ENCODE data around the gene AGAP1. TPM values are rescaled to one million over a fixed set of nuclear protein-coding genes. Genes with fewer than 3 reads are reported as not detected.

The AGAP1 gene
- total RNA-seq, 1 donor, result 18.5 TPM

- Histone ChIP-seq H3K27ac (ENCODE audit: low read depth, low read length) (no peak overlapping the region), H3K9me3 (ENCODE audit: low read depth, low read length) (no peaks in the 10 kb centered on the region), H3K4me3 (ENCODE audit: insufficient read depth, low read length) (no peak overlapping the region), H2AFZ (ENCODE audit: low read length) (no peak overlapping the region), H3K4me1 (ENCODE audit: insufficient read depth, low read length) (peaks cover 16% of the 10 kb centered on the region), H3K36me3 (ENCODE audit: insufficient read depth, low read length) (no peaks in the 10 kb centered on the region), H3K27me3 (ENCODE audit: insufficient read depth, low read length) (no peaks in the 10 kb centered on the region), H4K20me1 (ENCODE audit: insufficient read depth, low read length) (peaks cover 49% of the 10 kb centered on the region), H3K4me2 (ENCODE audit: insufficient read depth, low read length) (no peak overlapping the region), H3K79me2 (ENCODE audit: insufficient read depth, low read length) (peaks cover 92% of the 10 kb centered on the region)
- peak; percentile 63 for DNase-seq (ENCODE audit: insufficient read length, low spot score, missing footprints)
- no peak for TF ChIP-seq CTCF (IDR thresholded peaks at IDR 0.05; ENCODE audit: extremely low read depth, low read depth, low read length)
Measured at GRCh38 chr2:235514627-235515363, 21.0 kb downstream of the AGAP1 start.

DNA sequence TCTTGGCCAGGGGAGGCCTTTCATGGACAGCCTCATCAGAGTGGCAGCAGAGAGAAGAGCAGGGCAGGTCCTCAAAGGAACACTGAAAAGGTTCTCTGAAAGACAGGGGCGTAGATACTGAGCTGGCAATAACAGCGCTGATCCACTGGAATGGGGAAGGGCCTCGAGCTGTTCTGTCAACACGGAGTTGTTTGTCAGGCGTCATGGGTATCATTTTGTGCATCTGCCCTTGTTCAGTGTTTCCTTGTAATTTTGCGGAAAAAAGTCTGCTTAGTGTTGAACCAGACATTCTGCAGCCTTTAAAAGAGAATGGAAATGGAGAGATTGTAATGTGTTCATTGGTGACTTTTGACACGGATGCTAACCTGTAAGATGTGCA is 21.5 kb downstream of the AGAP1 start:
- Histone ChIP-seq H2AFZ (ENCODE audit: low read length) (no peak overlapping the region), H3K4me2 (ENCODE audit: insufficient read depth, low read length) (no peak overlapping the region), H4K20me1 (ENCODE audit: insufficient read depth, low read length) (peaks cover 49% of the 10 kb centered on the region), H3K4me1 (ENCODE audit: insufficient read depth, low read length) (peaks cover 16% of the 10 kb centered on the region), H3K4me3 (ENCODE audit: insufficient read depth, low read length) (no peak overlapping the region), H3K27ac (ENCODE audit: low read depth, low read length) (no peak overlapping the region), H3K27me3 (ENCODE audit: insufficient read depth, low read length) (no peaks in the 10 kb centered on the region), H3K79me2 (ENCODE audit: insufficient read depth, low read length) (peaks cover 90% of the 10 kb centered on the region), H3K36me3 (ENCODE audit: insufficient read depth, low read length) (no peaks in the 10 kb centered on the region), H3K9me3 (ENCODE audit: low read depth, low read length) (no peaks in the 10 kb centered on the region)
- DNase-seq (ENCODE audit: insufficient read length, low spot score, missing footprints), result no peak
- no peak for TF ChIP-seq CTCF (IDR thresholded peaks at IDR 0.05; ENCODE audit: extremely low read depth, low read depth, low read length)

- no peak overlapping the region for H3K4me2 ChIP-seq (ENCODE audit: insufficient read depth, low read length)
- no peak overlapping the region for H3K4me3 ChIP-seq (ENCODE audit: insufficient read depth, low read length)
- no peak for TF ChIP-seq CTCF (IDR thresholded peaks at IDR 0.05; ENCODE audit: extremely low read depth, low read depth, low read length)
- peaks cover 50% of the 10 kb centered on the region for H4K20me1 ChIP-seq (ENCODE audit: insufficient read depth, low read length)
- H3K27ac ChIP-seq (ENCODE audit: low read depth, low read length), result no peak overlapping the region
- peak; percentile 27 for DNase-seq (ENCODE audit: insufficient read length, low spot score, missing footprints)
- H2AFZ ChIP-seq (ENCODE audit: low read length), result no peak overlapping the region
- H3K79me2 ChIP-seq (ENCODE audit: insufficient read depth, low read length), result peaks cover 89% of the 10 kb centered on the region
- H3K27me3 ChIP-seq (ENCODE audit: insufficient read depth, low read length), result no peaks in the 10 kb centered on the region
- peaks cover 16% of the 10 kb centered on the region for H3K4me1 ChIP-seq (ENCODE audit: insufficient read depth, low read length)
- H3K9me3 ChIP-seq (ENCODE audit: low read depth, low read length), result no peaks in the 10 kb centered on the region
- H3K36me3 ChIP-seq (ENCODE audit: insufficient read depth, low read length), result no peaks in the 10 kb centered on the region
Measured at GRCh38 chr2:235515821-235516220, 22.0 kb downstream of the AGAP1 start.

DNA sequence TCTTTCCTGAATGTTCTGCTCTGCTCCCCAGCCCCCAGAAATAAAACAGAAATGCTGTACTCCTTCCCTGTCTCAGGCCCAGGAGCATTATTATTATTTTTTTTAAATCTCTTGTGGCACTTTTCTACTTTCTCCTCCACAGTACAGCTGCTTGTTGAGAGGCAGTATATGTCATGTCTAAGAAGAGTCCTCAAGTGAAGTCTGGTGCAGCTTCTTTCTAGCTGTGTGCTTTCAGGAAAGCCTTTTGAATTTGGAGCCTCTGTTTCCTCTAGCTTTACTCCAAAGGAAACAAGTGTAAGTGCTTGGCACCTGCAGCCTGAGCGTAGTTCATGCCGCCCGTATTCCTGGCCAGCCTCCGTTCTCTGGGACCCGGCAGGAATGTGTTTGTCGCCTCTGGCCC is 22.4 kb downstream of the AGAP1 start:
- peaks cover 89% of the 10 kb centered on the region for H3K79me2 ChIP-seq (ENCODE audit: insufficient read depth, low read length)
- no peak overlapping the region for H3K27ac ChIP-seq (ENCODE audit: low read depth, low read length)
- no peak for TF ChIP-seq CTCF (IDR thresholded peaks at IDR 0.05; ENCODE audit: extremely low read depth, low read depth, low read length)
- H3K36me3 ChIP-seq (ENCODE audit: insufficient read depth, low read length), result no peaks in the 10 kb centered on the region
- no peaks in the 10 kb centered on the region for H3K27me3 ChIP-seq (ENCODE audit: insufficient read depth, low read length)
- peaks cover 12% of the 10 kb centered on the region for H3K4me1 ChIP-seq (ENCODE audit: insufficient read depth, low read length)
- DNase-seq (ENCODE audit: insufficient read length, low spot score, missing footprints), result no peak
- H3K4me3 ChIP-seq (ENCODE audit: insufficient read depth, low read length), result no peak overlapping the region
- no peaks in the 10 kb centered on the region for H3K9me3 ChIP-seq (ENCODE audit: low read depth, low read length)
- no peak overlapping the region for H3K4me2 ChIP-seq (ENCODE audit: insufficient read depth, low read length)
- peaks cover 50% of the 10 kb centered on the region for H4K20me1 ChIP-seq (ENCODE audit: insufficient read depth, low read length)
- no peak overlapping the region for H2AFZ ChIP-seq (ENCODE audit: low read length)
